GM21723 (cell line): Measurements from ENCODE around the gene BATF2.
"Not testable (repeated sequence)": the region's sequence is repeated elsewhere in the genome, so short reads cannot be mapped to it uniquely, and the experiment has no call there.

Experiments used
- ATAC-seq: cut with Tn5 transposase; IDR thresholded peaks from one replicate; pipeline ENCODE4 v1.9.1; 2021; ENCODE audit warnings: mild to moderate bottlenecking, moderate library complexity; ENCODE audit not compliant: unreplicated experiment

BATF2 gene

GRCh38 chr11:64996710-64997380 lies at the start of gene BATF2:
TSS of gene BATF2 (minus strand) at chr11:64996971. CDS start at chr11:64996914, 57 bp downstream.
- ATAC-seq: no peak

- ATAC-seq: no peak
Observed at GRCh38 chr11:65045728-65046127, 49.0 kb upstream of the BATF2 start.

- no peak for ATAC-seq
Observed at GRCh38 chr11:65045061-65045460, 48.3 kb upstream of the BATF2 start.

- ATAC-seq: no peak
Observed at GRCh38 chr11:65043881-65044501, 47.2 kb upstream of the BATF2 start.

- no peak for ATAC-seq
Observed at GRCh38 chr11:65042891-65043290, 46.1 kb upstream of the BATF2 start.

- peak; percentile 82 for ATAC-seq
Observed at GRCh38 chr11:65040847-65041622, 44.3 kb upstream of the BATF2 start, which contains the start of gene SAC3D1. TSS of gene SAC3D1 (plus strand) at chr11:65041210. CDS start at chr11:65041293, 83 bp downstream.

- no peak for ATAC-seq
Observed at GRCh38 chr11:65040520-65040846, 43.7 kb upstream of the BATF2 start.

GRCh38 chr11:65036931-65037330 lies 40.2 kb upstream of the BATF2 start:
- ATAC-seq: no peak

- ATAC-seq: no peak
Observed at GRCh38 chr11:65035579-65035978, 38.8 kb upstream of the BATF2 start.

GRCh38 chr11:65034423-65034822 lies 37.7 kb upstream of the BATF2 start:
- ATAC-seq: no peak

GRCh38 chr11:65032216-65032615 lies 35.4 kb upstream of the BATF2 start:
- ATAC-seq: no peak

- peak; percentile 86 for ATAC-seq
Observed at GRCh38 chr11:65027213-65028067, 30.7 kb upstream of the BATF2 start, which contains the start of gene SNX15. TSS of gene SNX15 (plus strand) at chr11:65027439. CDS start at chr11:65027538, 99 bp downstream.

GRCh38 chr11:65026810-65027209 lies 30.0 kb upstream of the BATF2 start:
- no peak for ATAC-seq

- ATAC-seq: not testable (repeated sequence)
Observed at GRCh38 chr11:65023502-65023901, 26.7 kb upstream of the BATF2 start.

- no peak for ATAC-seq
Observed at GRCh38 chr11:65021509-65021908, 24.7 kb upstream of the BATF2 start.

- ATAC-seq: no peak
Observed at GRCh38 chr11:65021003-65021402, 24.2 kb upstream of the BATF2 start.

GRCh38 chr11:65019824-65020223 lies 23.1 kb upstream of the BATF2 start:
- ATAC-seq: no peak

GRCh38 chr11:65017937-65018336 lies 21.2 kb upstream of the BATF2 start:
- ATAC-seq: no peak

- no peak for ATAC-seq
Observed at GRCh38 chr11:65016705-65017104, 19.9 kb upstream of the BATF2 start.

- ATAC-seq: no peak
Observed at GRCh38 chr11:65014726-65015227, 18.0 kb upstream of the BATF2 start.
